PC-3 (cell line): ENCODE measurements around the gene AEN.

ENCODE experiments used
- CTCF ChIP-seq: fragments of 300-600 bp; sonication (generic); conservative IDR thresholded peaks from 2 replicates; pipeline ENCODE4 v1.5.1; 2017; ENCODE audit warnings: antibody characterized with exemption, low read depth, mild to moderate bottlenecking, low read length
- EZH2 ChIP-seq: fragments of 300-600 bp; sonication (generic); IDR thresholded peaks from one replicate; pipeline ENCODE4 v1.6.1; 2017; ENCODE audit warnings: antibody characterized with exemption, mild to moderate bottlenecking, low read length; ENCODE audit not compliant: unreplicated experiment
- EZH2phosphoT487 ChIP-seq: fragments of 300-600 bp; sonication (generic); IDR thresholded peaks from 2 replicates; pipeline ENCODE4 v1.6.1; 2018; ENCODE audit warnings: mild to moderate bottlenecking, antibody characterized with exemption, low read length, borderline replicate concordance

- no peak for TF ChIP-seq CTCF
- no peak for TF ChIP-seq EZH2phosphoT487
- no peak for TF ChIP-seq EZH2
Measured at GRCh38 chr15:88624971-88625490, 3.9 kb downstream of the AEN start.
